ENCODE data around the gene CCL19. TPM values are rescaled to one million over a fixed set of nuclear protein-coding genes. Genes with fewer than 3 reads are reported as not detected.
A peak's percentile ranks its signal among the peaks of the same experiment; 100 is the strongest.

CCL19 gene
- total and polyA plus RNA-seq, 2 of the 8 experiments (the other 6 are each of a cell fraction or from before 2014, with no cell fraction given) = not detected

GRCh38 chr9:34644766-34645314, 46.2 kb downstream of the CCL19 start:
- Histone ChIP-seq H3K4ac (replicated peaks; ENCODE audit: insufficient read length, low read depth, low read length) (no peak overlapping the region), H4K91ac (replicated peaks; ENCODE audit: insufficient read length, low read length) (no peak overlapping the region), H3K9ac (replicated peaks in 1 of 4; ENCODE audit: extremely low read depth in 1 of 4, low read depth in 3 of 4, low read length in 3 of 4) (peak overlapping the region in 1 of 4 experiments; percentile 18; a peak in 1 of 7 replicates), H2AFZ (ENCODE audit: low read length) (peak overlapping the region; percentile 75), H3K27ac (ENCODE audit: low read depth, low read length) (no peak overlapping the region; the same call in 1 of the 2 replicates), H2BK120ac (replicated peaks; ENCODE audit: low read depth, low read length) (no peak overlapping the region), H3K56ac (replicated peaks; ENCODE audit: insufficient read length, low read depth, low read length) (no peak overlapping the region), H3K18ac (ENCODE audit: extremely low read depth, low read length) (peak overlapping the region; percentile 6; the same call in 1 of the 2 replicates), H2BK15ac (ENCODE audit: low read length) (peak overlapping the region; percentile 46; the same call in 1 of the 2 replicates), H3K27me3 (replicated peaks in 1 of 4; ENCODE audit: control insufficient read depth in 3 of 4, extremely low read depth in 1 of 4, insufficient read depth in 3 of 4, low read length in 3 of 4) (no peaks in the 10 kb centered on the region; a peak in 1 of 7 replicates), H3K79me2 (ENCODE audit: control insufficient read depth in 1 of 2, insufficient read depth in 2 of 2, low read length in 2 of 2) (peaks cover 0 to 12% of the 10 kb centered on the region in 2 experiments; a peak in 1 of 4 replicates), H3K4me2 (ENCODE audit: insufficient read depth in 1 of 2, low read depth in 2 of 2, low read length in 2 of 2) (peak overlapping the region; percentile 52 to 59), H2BK20ac (ENCODE audit: low read length) (0 out of 2 replicates have a peak overlapping the region, but pooled peaks have one; percentile 72), H2AK5ac (ENCODE audit: low read depth, low read length) (no peak overlapping the region), H3K36me3 (ENCODE audit: control insufficient read depth in 2 of 4, insufficient read depth in 4 of 4, low read length in 3 of 4) (peaks cover 3 to 20% (median 8%) of the 10 kb centered on the region in 4 experiments; a peak in 7 of 8 replicates), H2BK12ac (ENCODE audit: low read depth, low read length) (no peak overlapping the region), H3K4me1 (replicated peaks in 1 of 4; ENCODE audit: control insufficient read depth in 3 of 4, insufficient read depth in 4 of 4, low read length in 3 of 4) (peaks cover 3 to 17% (median 11%) of the 10 kb centered on the region in 4 experiments), H4K20me1 (replicated peaks in 1 of 2; ENCODE audit: control insufficient read depth in 1 of 2, insufficient read depth in 2 of 2, low read length in 2 of 2) (peaks cover 2 to 8% of the 10 kb centered on the region in 2 experiments), H3K23ac (ENCODE audit: insufficient read length) (no peak overlapping the region), H3K79me1 (ENCODE audit: low read depth, low read length) (peaks cover 6% of the 10 kb centered on the region; the same call in 1 of the 2 replicates), H3K23me2 (ENCODE audit: low read depth, low read length) (peaks cover 11% of the 10 kb centered on the region; the same call in 1 of the 2 replicates), H4K5ac (ENCODE audit: insufficient read length, low read depth, low read length) (peak overlapping the region; percentile 34), H2BK5ac (ENCODE audit: low read depth, low read length) (no peak overlapping the region), H3K14ac (ENCODE audit: insufficient read length) (no peak overlapping the region), H4K8ac (ENCODE audit: extremely low read depth, insufficient read depth, low read length) (no peak overlapping the region), H3K4me3 (ENCODE audit: extremely low read depth in 1 of 4, insufficient read depth in 2 of 4, low read depth in 3 of 4, low read length in 4 of 4) (peak overlapping the region in 2 of 4 experiments; percentile 4 to 29; a peak in 2 of 8 replicates), H3K9me3 (ENCODE audit: insufficient read depth in 2 of 2, low read depth in 1 of 2, low read length in 1 of 2) (no peaks in the 10 kb centered on the region)
- DNase-seq (ENCODE audit: low read depth in 1 of 2, low spot score in 2 of 2) (no peak), FAIRE-seq (peak; percentile 48)
- ChIA-PET POLR2A (ENCODE audit: partially characterized antibody) (interaction anchor here (0.7 to 10.6 kb wide), 6 partner anchors 10 to 32 kb away, joined by 3 to 92 read pairs (median 3); partner anchors contain the start of gene CCL27), CTCF (ENCODE audit: partially characterized antibody) (interaction anchor here (0.6 to 18.5 kb wide), 7 partner anchors 9 to 97 kb away, joined by 3 to 401 read pairs (median 5); partner anchors contain the start of genes CCL27, IL11RA, RPP25L and SIGMAR1)
- TF ChIP-seq CBX8 (IDR thresholded peaks at IDR 0.05; ENCODE audit: borderline replicate concordance, low read depth, low read length) (no peak), CTBP2 (IDR thresholded peaks at IDR 0.05; ENCODE audit: borderline replicate concordance, insufficient read depth, insufficient read length, low read length) (no peak), TEAD4 (IDR thresholded peaks at IDR 0.05; ENCODE audit: low read depth, low read length) (peak; percentile 60; the same call in 1 of the 2 replicates), ASH2L (IDR thresholded peaks at IDR 0.05; ENCODE audit: low read length) (peak; percentile 63), NRF1 (IDR thresholded peaks at IDR 0.05; ENCODE audit: low read depth, low read length) (no peak), GABPA (IDR thresholded peaks at IDR 0.05; ENCODE audit: borderline replicate concordance, insufficient read depth, low read length) (no peak), FOSL1 (IDR thresholded peaks at IDR 0.05; ENCODE audit: insufficient read depth, low read depth, low read length) (no peak), PHF8 (conservative IDR thresholded peaks at IDR 0.05; ENCODE audit: low read depth, low read length) (no peak), EP300 (IDR thresholded peaks at IDR 0.05; ENCODE audit: borderline replicate concordance in 1 of 2, low read depth in 2 of 2, low read length in 2 of 2) (peak in 1 of 2 experiments; percentile 64; a peak in 1 of 3 replicates), TAF7 (optimal IDR thresholded peaks at IDR 0.05; ENCODE audit: borderline replicate concordance, low read depth, low read length) (no peak), RFX5 (IDR thresholded peaks at IDR 0.05; ENCODE audit: borderline replicate concordance, low read depth, low read length) (no peak)
